SK-N-SH (cell line): ENCODE measurements around the gene PRKG1. TPM values are rescaled to one million over a fixed set of nuclear protein-coding genes. Genes with fewer than 3 reads are reported as not detected.

Source experiments
- CTCF ChIA-PET: fragments of 300-600, 350-600 bp; formaldehyde crosslinking; extraction: SDS; loops from one replicate; lab custom pipeline; 2021; lab: Yijun Ruan, JAX
- POLR2A ChIA-PET: fragments of 350-600 bp; sonication (Branson Sonifier 250); formaldehyde crosslinking; extraction: SDS; loops from one replicate; lab custom pipeline; 2020; ENCODE audit warnings: antibody characterized with exemption, inconsistent platforms; lab: Yijun Ruan, JAX
- DNase-seq: peaks from one replicate; pipeline ENCODE4 v3.0.0; 2012
- H2AFZ ChIP-seq: fragments of 200-600 bp; sonication (generic); 2 replicates; pipeline ENCODE4 v1.8.1; 2016; ENCODE audit warnings: antibody characterized with exemption, mild to moderate bottlenecking, low read depth
- H3F3A ChIP-seq: fragments of 200-600 bp; sonication (generic); replicated peaks from 2 replicates; pipeline ENCODE3; 2016; ENCODE audit warnings: antibody characterized with exemption, mild to moderate bottlenecking; ENCODE audit not compliant: insufficient read depth
- H3K27ac ChIP-seq, 2 experiments: fragments of 200-500 bp in 1 of 2; fragments of 200-600 bp in 1 of 2; sonication (Bioruptor generic) in 1 of 2; sonication (generic), shearing (Covaris generic) in 1 of 2; 2 replicates each; pipeline versions ENCODE4 v1.5.1 to v1.6.1; 2014 to 2016; ENCODE audit warnings: low read depth in 2 of 2, inconsistent platforms in 1 of 2, low read length in 1 of 2, mild to moderate bottlenecking in 1 of 2, mixed read lengths in 1 of 2
- H3K27me3 ChIP-seq: fragments of 200-600 bp; sonication (generic), shearing (Covaris generic); 2 replicates; pipeline ENCODE4 v1.6.1; 2016; ENCODE audit warnings: mixed run types; ENCODE audit not compliant: insufficient read depth
- H3K36me3 ChIP-seq, 2 experiments: fragments of 200-500 bp in 1 of 2; fragments of 200-600 bp in 1 of 2; sonication (Bioruptor generic) in 1 of 2; sonication (generic) in 1 of 2; replicated peaks in 1 of 2; 2 replicates each; pipeline versions ENCODE3 to v1.5.1; 2014 to 2016; ENCODE audit warnings: low read length in 1 of 2, mild to moderate bottlenecking in 1 of 2; ENCODE audit not compliant: insufficient read depth in 2 of 2, control insufficient read depth in 1 of 2
- H3K4me1 ChIP-seq, 2 experiments: fragments of 200-500 bp in 1 of 2; fragments of 200-600 bp in 1 of 2; sonication (Bioruptor generic) in 1 of 2; sonication (generic), shearing (Covaris generic) in 1 of 2; 2 replicates each; pipeline versions ENCODE4 v1.5.1 to v1.6.1; 2014 to 2016; ENCODE audit warnings: low read depth in 1 of 2, low read length in 1 of 2, mixed run types in 1 of 2; ENCODE audit not compliant: insufficient read depth in 2 of 2, control insufficient read depth in 1 of 2
- H3K4me2 ChIP-seq: fragments of 200-600 bp; sonication (generic), shearing (Covaris generic); 2 replicates; pipeline ENCODE4 v1.6.1; 2017; ENCODE audit warnings: mixed run types
- H3K4me3 ChIP-seq, 2 experiments: fragments of 200-500 bp in 1 of 2; fragments of 200-600 bp in 1 of 2; sonication (Bioruptor generic) in 1 of 2; sonication (generic), shearing (Covaris generic) in 1 of 2; 2 replicates each; pipeline versions ENCODE4 v1.5.1 to v1.8.1; 2014 to 2016; ENCODE audit warnings: low read depth in 2 of 2, inconsistent platforms in 1 of 2, low read length in 1 of 2, mild to moderate bottlenecking in 1 of 2, mixed read lengths in 1 of 2, moderate library complexity in 1 of 2
- H3K79me2 ChIP-seq: fragments of 200-600 bp; sonication (generic); 2 replicates; pipeline ENCODE4 v1.8.1; 2017; ENCODE audit warnings: mild to moderate bottlenecking; ENCODE audit not compliant: insufficient read depth
- H3K9ac ChIP-seq: fragments of 200-600 bp; sonication (generic); 2 replicates; pipeline ENCODE4 v1.6.1; 2017; ENCODE audit warnings: mixed run types
- H3K9me2 ChIP-seq: fragments of 200-600 bp; sonication (generic); 2 replicates; pipeline ENCODE4 v1.6.1; 2017; ENCODE audit warnings: mixed run types
- H3K9me3 ChIP-seq: fragments of 200-600 bp; sonication (generic); 2 replicates; pipeline ENCODE4 v1.6.1; 2017; ENCODE audit warnings: mixed run types, mild to moderate bottlenecking, moderate library complexity
- H4K20me1 ChIP-seq: fragments of 200-600 bp; sonication (generic); 2 replicates; pipeline ENCODE4 v1.6.1; 2017; ENCODE audit warnings: mild to moderate bottlenecking, mixed run types; ENCODE audit not compliant: insufficient read depth
- CHD2 ChIP-seq: fragments of 150-350 bp; IDR thresholded peaks from 2 replicates; pipeline ENCODE4 v1.6.1; 2018; ENCODE audit warnings: low read length; ENCODE audit not compliant: partially characterized antibody
- FOXJ3 ChIP-seq: sonication (generic); formaldehyde crosslinking; IDR thresholded peaks from 2 replicates; pipeline ENCODE4 v1.5.1; 2020; ENCODE audit warnings: mild to moderate bottlenecking, missing genetic modification reagents
- JUND ChIP-seq: IDR thresholded peaks from 2 replicates; pipeline ENCODE4 v1.4.0; 2012
- MEF2A ChIP-seq: IDR thresholded peaks from 2 replicates; pipeline ENCODE4 v1.4.0; 2012; ENCODE audit warnings: low read depth, borderline replicate concordance
- NFIC ChIP-seq: IDR thresholded peaks from 2 replicates; pipeline ENCODE4 v1.4.0; 2012; ENCODE audit warnings: borderline replicate concordance
- RCOR1 ChIP-seq: fragments of 150-350 bp; IDR thresholded peaks from 2 replicates; pipeline ENCODE4 v1.6.1; 2017; ENCODE audit warnings: antibody characterized with exemption, low read length
- SIN3A ChIP-seq: IDR thresholded peaks from 2 replicates; pipeline ENCODE4 v1.6.1; 2012; ENCODE audit warnings: low read depth, mild to moderate bottlenecking, low read length, moderate library complexity, borderline replicate concordance
- TEAD4 ChIP-seq: IDR thresholded peaks from 2 replicates; pipeline ENCODE4 v1.4.0; 2012; ENCODE audit warnings: mild to moderate bottlenecking, borderline replicate concordance; ENCODE audit not compliant: insufficient read depth
- YY1 ChIP-seq: IDR thresholded peaks from 2 replicates; pipeline ENCODE4 v1.4.0; 2012; ENCODE audit warnings: low read depth, mild to moderate bottlenecking
- WGBS: methylation state at CpG from one replicate; pipeline ENCODE4 v1.1.6; 2017; ENCODE audit warnings: low lambda C conversion rate; 5-methylcytosine and 5-hydroxymethylcytosine counted together
- polyA plus RNA-seq, 3 experiments: library from polyadenylated mRNA; depleted of rRNA; stranded (reverse); fragments of >200 nt; gene quantifications; 2 replicates each; pipeline ENCODE4 v1.2.3, GENCODE V29; 2012
- TF ChIP-seq, protein P1 (sequence below): IDR thresholded peaks from 2 replicates; pipeline ENCODE4 v1.4.0; 2012; ENCODE audit warnings: low read depth, borderline replicate concordance
- TF ChIP-seq, protein P2 (sequence below): fragments of 200-600 bp; sonication (generic); IDR thresholded peaks from 2 replicates; pipeline ENCODE4 v1.6.1; 2017; ENCODE audit warnings: antibody characterized with exemption, mild to moderate bottlenecking, moderate library complexity
- TF ChIP-seq, protein P3 (sequence below): IDR thresholded peaks from 2 replicates; pipeline ENCODE4 v1.4.0; 2012; ENCODE audit warnings: low read depth, borderline replicate concordance
- TF ChIP-seq, protein P4 (sequence below): IDR thresholded peaks from 2 replicates; pipeline ENCODE4 v1.6.1; 2012; ENCODE audit warnings: mild to moderate bottlenecking, low read depth, low read length, moderate library complexity
- TF ChIP-seq, protein P5 (sequence below): fragments of 150-350 bp; IDR thresholded peaks from 2 replicates; pipeline ENCODE4 v1.6.1; 2016; ENCODE audit warnings: mild to moderate bottlenecking, low read depth, low read length
- TF ChIP-seq, protein P6 (sequence below): IDR thresholded peaks from 2 replicates; pipeline ENCODE4 v1.4.0; 2012; ENCODE audit warnings: low read depth

The PRKG1 gene
- polyA plus RNA-seq, 1 of the 3 experiments (the other 2 are of a cell fraction): 4.1 TPM

DNA sequence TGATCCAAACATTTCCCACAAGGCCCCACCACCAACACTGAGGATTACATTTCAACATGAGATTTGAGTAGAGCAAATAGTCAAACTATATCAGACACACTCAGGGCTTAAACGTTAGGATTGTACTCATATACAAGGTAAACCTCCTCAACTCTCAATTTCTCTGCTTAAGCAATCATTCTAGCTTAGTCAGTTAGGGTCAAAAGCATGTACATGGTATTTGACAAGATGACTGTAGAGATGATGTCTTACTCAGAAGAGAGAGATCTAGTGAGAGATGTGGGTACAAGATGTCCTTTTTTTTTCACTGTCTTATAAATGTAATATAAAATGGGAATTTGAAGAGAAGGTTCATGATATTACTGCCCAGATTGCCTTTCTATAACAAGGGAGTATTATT lies 270.1 kb downstream of the PRKG1 start:
- no peak overlapping the region for H3K27ac ChIP-seq
- H4K20me1 ChIP-seq: no peaks in the 10 kb centered on the region
- 35% methylated on average over 1 of the region's 1 CpG for WGBS
- H3K9me2 ChIP-seq: no peaks in the 10 kb centered on the region
- CTCF ChIA-PET: no interaction called here
- H3K27me3 ChIP-seq: no peaks in the 10 kb centered on the region
- no peak overlapping the region for H3K4me2 ChIP-seq
- POLR2A ChIA-PET: no interaction called here
- no peak for TF ChIP-seq RCOR1
- TF ChIP-seq, protein P1, sequence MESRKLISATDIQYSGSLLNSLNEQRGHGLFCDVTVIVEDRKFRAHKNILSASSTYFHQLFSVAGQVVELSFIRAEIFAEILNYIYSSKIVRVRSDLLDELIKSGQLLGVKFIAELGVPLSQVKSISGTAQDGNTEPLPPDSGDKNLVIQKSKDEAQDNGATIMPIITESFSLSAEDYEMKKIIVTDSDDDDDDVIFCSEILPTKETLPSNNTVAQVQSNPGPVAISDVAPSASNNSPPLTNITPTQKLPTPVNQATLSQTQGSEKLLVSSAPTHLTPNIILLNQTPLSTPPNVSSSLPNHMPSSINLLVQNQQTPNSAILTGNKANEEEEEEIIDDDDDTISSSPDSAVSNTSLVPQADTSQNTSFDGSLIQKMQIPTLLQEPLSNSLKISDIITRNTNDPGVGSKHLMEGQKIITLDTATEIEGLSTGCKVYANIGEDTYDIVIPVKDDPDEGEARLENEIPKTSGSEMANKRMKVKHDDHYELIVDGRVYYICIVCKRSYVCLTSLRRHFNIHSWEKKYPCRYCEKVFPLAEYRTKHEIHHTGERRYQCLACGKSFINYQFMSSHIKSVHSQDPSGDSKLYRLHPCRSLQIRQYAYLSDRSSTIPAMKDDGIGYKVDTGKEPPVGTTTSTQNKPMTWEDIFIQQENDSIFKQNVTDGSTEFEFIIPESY: no peak
- TF ChIP-seq JUND: no peak
- TF ChIP-seq, protein P2, sequence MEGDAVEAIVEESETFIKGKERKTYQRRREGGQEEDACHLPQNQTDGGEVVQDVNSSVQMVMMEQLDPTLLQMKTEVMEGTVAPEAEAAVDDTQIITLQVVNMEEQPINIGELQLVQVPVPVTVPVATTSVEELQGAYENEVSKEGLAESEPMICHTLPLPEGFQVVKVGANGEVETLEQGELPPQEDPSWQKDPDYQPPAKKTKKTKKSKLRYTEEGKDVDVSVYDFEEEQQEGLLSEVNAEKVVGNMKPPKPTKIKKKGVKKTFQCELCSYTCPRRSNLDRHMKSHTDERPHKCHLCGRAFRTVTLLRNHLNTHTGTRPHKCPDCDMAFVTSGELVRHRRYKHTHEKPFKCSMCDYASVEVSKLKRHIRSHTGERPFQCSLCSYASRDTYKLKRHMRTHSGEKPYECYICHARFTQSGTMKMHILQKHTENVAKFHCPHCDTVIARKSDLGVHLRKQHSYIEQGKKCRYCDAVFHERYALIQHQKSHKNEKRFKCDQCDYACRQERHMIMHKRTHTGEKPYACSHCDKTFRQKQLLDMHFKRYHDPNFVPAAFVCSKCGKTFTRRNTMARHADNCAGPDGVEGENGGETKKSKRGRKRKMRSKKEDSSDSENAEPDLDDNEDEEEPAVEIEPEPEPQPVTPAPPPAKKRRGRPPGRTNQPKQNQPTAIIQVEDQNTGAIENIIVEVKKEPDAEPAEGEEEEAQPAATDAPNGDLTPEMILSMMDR: no peak
- TF ChIP-seq TEAD4: no peak
- TF ChIP-seq, protein P3, sequence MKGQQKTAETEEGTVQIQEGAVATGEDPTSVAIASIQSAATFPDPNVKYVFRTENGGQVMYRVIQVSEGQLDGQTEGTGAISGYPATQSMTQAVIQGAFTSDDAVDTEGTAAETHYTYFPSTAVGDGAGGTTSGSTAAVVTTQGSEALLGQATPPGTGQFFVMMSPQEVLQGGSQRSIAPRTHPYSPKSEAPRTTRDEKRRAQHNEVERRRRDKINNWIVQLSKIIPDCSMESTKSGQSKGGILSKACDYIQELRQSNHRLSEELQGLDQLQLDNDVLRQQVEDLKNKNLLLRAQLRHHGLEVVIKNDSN: no peak
- TF ChIP-seq, protein P4, sequence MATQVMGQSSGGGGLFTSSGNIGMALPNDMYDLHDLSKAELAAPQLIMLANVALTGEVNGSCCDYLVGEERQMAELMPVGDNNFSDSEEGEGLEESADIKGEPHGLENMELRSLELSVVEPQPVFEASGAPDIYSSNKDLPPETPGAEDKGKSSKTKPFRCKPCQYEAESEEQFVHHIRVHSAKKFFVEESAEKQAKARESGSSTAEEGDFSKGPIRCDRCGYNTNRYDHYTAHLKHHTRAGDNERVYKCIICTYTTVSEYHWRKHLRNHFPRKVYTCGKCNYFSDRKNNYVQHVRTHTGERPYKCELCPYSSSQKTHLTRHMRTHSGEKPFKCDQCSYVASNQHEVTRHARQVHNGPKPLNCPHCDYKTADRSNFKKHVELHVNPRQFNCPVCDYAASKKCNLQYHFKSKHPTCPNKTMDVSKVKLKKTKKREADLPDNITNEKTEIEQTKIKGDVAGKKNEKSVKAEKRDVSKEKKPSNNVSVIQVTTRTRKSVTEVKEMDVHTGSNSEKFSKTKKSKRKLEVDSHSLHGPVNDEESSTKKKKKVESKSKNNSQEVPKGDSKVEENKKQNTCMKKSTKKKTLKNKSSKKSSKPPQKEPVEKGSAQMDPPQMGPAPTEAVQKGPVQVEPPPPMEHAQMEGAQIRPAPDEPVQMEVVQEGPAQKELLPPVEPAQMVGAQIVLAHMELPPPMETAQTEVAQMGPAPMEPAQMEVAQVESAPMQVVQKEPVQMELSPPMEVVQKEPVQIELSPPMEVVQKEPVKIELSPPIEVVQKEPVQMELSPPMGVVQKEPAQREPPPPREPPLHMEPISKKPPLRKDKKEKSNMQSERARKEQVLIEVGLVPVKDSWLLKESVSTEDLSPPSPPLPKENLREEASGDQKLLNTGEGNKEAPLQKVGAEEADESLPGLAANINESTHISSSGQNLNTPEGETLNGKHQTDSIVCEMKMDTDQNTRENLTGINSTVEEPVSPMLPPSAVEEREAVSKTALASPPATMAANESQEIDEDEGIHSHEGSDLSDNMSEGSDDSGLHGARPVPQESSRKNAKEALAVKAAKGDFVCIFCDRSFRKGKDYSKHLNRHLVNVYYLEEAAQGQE: no peak
- TF ChIP-seq MEF2A: no peak
- TF ChIP-seq, protein P5, sequence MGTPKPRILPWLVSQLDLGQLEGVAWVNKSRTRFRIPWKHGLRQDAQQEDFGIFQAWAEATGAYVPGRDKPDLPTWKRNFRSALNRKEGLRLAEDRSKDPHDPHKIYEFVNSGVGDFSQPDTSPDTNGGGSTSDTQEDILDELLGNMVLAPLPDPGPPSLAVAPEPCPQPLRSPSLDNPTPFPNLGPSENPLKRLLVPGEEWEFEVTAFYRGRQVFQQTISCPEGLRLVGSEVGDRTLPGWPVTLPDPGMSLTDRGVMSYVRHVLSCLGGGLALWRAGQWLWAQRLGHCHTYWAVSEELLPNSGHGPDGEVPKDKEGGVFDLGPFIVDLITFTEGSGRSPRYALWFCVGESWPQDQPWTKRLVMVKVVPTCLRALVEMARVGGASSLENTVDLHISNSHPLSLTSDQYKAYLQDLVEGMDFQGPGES: no peak
- TF ChIP-seq NFIC: no peak
- TF ChIP-seq YY1: no peak
- no peak for TF ChIP-seq CHD2
- TF ChIP-seq SIN3A: no peak
- TF ChIP-seq, protein P6, sequence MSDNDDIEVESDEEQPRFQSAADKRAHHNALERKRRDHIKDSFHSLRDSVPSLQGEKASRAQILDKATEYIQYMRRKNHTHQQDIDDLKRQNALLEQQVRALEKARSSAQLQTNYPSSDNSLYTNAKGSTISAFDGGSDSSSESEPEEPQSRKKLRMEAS: no peak
- TF ChIP-seq FOXJ3: no peak
- TF ChIP-seq, all 33 proteins: peak for 0
- H3F3A ChIP-seq: no peaks in the 10 kb centered on the region
- no peak overlapping the region for H3K4me3 ChIP-seq
- H3K4me1 ChIP-seq: no peaks in the 10 kb centered on the region; a peak in 1 of 4 replicates
- no peaks in the 10 kb centered on the region for H3K9me3 ChIP-seq
- no peak overlapping the region for H2AFZ ChIP-seq
- DNase-seq: no peak
- no peaks in the 10 kb centered on the region for H3K36me3 ChIP-seq
- H3K79me2 ChIP-seq: no peaks in the 10 kb centered on the region
- H3K9ac ChIP-seq: no peak overlapping the region
